Loucy (cell line): ENCODE measurements around the gene FAT3.

Experiments used
- EZH2phosphoT487 ChIP-seq: fragments of 200-600 bp; IDR thresholded peaks from 2 replicates; pipeline ENCODE4 v1.6.1; 2018; ENCODE audit warnings: antibody characterized with exemption, mild to moderate bottlenecking, moderate library complexity, borderline replicate concordance
- TF ChIP-seq, protein P1 (sequence below): fragments of 200-600 bp; sonication (generic); conservative IDR thresholded peaks from 2 replicates; pipeline ENCODE4 v1.5.1; 2014; ENCODE audit warnings: mild to moderate bottlenecking, antibody characterized with exemption, low read length

DNA sequence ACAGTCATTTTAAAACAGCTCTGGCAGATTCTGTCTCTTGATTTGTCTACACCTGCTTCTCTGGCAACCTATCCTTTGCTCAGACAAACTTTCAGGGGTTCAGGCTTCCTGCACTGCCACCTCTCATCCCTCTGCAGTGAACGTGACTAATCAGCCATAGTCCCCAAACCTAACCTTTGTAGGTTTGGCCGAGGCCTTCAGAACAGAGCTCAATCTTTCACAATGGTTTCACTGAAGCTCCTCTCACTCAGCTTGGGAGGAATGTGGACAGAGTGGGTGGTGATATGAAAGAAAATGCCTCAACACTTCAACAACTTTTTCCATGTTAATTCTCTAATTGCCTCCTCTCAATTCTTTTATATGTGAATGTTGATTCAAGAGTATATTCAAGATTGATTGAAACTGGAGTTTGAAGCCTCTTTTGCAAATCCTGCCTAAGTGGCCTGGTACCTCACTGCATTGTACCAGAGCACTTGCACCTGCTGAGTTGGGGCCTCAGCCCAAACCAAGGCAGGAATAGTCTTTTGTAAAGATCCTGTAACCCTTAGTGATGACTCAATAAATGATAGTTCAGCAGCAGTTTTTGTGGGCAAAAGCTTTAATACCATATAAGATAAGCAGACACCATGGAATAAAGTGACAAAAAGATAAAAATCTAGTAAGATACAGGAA, 33.9 kb upstream of the FAT3 start:
- TF ChIP-seq, protein P1, sequence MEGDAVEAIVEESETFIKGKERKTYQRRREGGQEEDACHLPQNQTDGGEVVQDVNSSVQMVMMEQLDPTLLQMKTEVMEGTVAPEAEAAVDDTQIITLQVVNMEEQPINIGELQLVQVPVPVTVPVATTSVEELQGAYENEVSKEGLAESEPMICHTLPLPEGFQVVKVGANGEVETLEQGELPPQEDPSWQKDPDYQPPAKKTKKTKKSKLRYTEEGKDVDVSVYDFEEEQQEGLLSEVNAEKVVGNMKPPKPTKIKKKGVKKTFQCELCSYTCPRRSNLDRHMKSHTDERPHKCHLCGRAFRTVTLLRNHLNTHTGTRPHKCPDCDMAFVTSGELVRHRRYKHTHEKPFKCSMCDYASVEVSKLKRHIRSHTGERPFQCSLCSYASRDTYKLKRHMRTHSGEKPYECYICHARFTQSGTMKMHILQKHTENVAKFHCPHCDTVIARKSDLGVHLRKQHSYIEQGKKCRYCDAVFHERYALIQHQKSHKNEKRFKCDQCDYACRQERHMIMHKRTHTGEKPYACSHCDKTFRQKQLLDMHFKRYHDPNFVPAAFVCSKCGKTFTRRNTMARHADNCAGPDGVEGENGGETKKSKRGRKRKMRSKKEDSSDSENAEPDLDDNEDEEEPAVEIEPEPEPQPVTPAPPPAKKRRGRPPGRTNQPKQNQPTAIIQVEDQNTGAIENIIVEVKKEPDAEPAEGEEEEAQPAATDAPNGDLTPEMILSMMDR, result no peak
- TF ChIP-seq EZH2phosphoT487, result no peak
